Regular cardiac myocyte (primary cell): ENCODE results near the gene CCDC121. TPM values are rescaled to one million over a fixed set of nuclear protein-coding genes. Genes with fewer than 3 reads are reported as not detected.

Experiments used
- total RNA-seq: library from RNA; depleted of rRNA; stranded (reverse); fragments of >200 nt; gene quantifications from 2 replicates; pipeline ENCODE4 v1.2.3, GENCODE V29; 2014

Gene CCDC121, protein sequence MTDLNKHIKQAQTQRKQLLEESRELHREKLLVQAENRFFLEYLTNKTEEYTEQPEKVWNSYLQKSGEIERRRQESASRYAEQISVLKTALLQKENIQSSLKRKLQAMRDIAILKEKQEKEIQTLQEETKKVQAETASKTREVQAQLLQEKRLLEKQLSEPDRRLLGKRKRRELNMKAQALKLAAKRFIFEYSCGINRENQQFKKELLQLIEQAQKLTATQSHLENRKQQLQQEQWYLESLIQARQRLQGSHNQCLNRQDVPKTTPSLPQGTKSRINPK
- 1.1 and 1.5 TPM in 2 replicates for total RNA-seq

DNA sequence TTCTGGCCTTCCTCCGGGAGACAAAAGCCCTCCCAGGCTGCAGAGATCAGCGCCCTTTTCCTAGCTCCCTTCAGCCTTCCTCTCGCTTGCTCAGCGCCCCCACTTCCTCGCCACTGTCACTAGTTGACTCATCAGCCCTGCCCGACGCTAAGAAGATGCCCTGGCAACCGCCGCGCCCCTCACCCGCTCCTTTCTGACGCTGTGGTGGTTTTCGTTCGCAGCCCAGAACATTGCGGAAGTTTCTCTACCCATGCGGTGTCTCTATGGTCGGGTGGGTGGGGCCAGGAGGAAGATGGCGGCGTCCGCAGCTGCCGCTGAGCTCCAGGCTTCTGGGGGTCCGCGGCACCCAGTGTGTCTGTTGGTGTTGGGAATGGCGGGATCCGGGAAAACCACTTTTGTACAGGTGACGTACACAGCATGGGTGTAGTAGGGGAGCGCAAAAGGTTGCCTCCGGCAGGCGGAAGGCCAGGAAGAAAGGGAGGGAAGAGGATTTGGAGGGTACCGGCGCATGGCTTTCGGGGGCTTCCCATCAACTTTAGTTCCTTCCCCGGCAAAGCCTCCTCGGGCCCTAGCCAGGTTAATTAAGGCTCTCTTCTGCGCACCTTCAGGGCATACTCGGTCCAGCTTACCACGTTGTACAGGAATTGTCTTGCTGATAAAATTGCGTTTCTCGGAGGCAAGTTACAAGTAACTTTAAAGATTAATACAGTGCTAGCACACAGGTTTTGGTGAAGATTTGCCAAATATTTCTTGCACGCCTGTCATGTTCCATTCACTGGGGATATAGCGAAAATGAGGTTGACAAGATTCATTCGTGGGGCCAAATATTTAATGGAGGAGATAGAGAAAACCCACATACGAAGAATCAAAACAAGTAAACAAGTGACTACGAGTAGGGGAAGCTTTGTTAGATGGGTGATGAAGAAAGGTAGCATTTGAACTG lies at the start of gene CCDC121, which contains the start of gene GPN1:
TSS of gene CCDC121 (minus strand) at position 246 of the 943 bp plus-strand sequence. CDS start 1,213 bp downstream, outside the sequence.
TSS of gene GPN1 (plus strand) at position 284 of the 943 bp plus-strand sequence. CDS start at position 293, 9 bp downstream.

DNA sequence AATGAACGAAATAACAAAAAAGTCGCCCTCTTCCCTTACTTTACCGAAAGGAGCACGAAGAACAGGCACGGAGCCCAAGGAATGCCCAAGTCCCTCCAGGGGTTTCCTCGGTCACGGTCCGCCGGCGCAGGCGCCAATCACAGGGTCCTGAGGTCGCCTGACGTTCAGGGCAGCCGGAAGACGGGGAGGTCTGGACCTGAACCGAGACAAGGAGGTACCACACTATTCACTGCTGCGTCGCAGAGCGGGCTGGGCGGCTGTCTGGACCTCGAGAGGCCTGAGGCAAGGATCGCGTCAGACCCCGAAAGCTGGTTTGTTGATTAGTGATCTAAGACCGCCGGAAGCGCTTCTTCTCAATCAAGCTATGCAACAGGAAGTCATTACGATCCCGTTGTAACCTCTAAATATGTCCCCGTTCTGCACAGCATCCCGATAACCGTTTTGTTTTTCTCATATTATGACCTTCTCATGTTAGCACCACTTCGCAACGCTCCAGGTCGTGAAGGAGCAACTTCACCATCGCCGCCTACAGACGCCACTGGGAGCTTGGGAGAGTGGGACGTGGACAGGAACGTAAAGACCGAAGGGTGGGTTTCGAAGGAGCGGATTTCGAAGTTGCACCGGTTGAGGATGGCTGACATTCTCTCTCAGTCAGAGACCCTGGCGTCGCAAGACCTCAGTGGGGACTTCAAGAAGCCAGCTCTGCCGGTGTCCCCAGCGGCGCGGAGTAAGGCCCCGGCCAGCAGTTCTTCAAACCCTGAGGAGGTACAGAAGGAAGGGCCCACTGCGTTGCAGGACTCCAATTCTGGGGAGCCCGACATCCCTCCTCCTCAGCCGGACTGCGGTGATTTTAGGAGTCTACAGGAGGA lies 34.7 kb upstream of the CCDC121 start, which contains the start of the genes SLC4A1AP and SUPT7L:
TSS of gene SLC4A1AP (plus strand) at position 605 of the 869 bp plus-strand sequence. CDS start at position 631, 26 bp downstream.
TSS of gene SUPT7L (minus strand) at position 330 of the 869 bp plus-strand sequence. CDS start 1,422 bp downstream, outside the sequence.

DNA sequence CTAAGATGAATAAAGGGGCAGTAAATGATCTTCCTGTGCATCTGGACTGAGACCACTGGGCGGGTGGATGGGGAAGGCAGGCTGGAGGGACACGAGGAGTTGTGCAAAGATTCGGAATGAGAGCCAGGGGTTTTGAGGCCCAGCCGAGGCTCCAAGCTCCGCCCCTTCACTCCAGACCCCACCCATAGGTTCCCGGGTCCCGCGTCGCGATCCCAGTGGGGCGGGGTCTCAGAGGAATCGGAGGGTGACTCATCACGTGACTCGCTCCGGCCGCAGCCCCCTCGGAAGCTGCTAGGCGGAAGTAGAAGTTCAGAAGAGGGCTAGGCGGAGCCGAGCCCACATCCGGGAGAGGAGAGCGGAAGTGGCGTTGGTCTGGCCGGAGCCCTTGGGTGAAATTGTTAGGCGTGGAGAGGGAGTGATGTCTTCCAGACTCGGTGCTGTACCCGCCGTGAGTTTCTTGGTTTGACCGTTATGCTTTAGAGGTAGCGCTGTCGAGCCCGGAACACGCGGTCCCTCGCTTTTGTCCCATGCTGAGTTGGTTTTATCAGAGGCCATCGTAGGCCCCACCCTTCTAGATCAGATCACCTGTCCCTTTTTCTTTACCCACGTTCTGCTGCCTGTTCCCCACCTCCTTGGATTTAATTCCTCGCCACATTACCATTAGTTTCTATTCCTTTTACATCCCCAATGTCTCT lies 46.0 kb downstream of the CCDC121 start, which contains the start of gene ZNF512:
TSS of gene ZNF512 (plus strand) at position 348 of the 695 bp plus-strand sequence. CDS start at position 419, 71 bp downstream.

Other genes starting within 250 kb of the CCDC121 start
- gene ZNF513, start 248.3 kb downstream of the CCDC121 start, total RNA-seq, result 6.8 and 7.1 TPM in 2 replicates
- 59.5 and 167 TPM in 2 replicates for gene PPM1G, start 219.4 kb downstream of the CCDC121 start, total RNA-seq
- gene NRBP1, start 200.4 kb downstream of the CCDC121 start, total RNA-seq, result 100 and 134 TPM in 2 replicates
- not detected in 2 replicates for gene KRTCAP3, start 186.6 kb downstream of the CCDC121 start, total RNA-seq
- 23.6 and 26.8 TPM in 2 replicates for gene IFT172, start 139.3 kb downstream of the CCDC121 start, total RNA-seq
- gene FNDC4, start 133.8 kb downstream of the CCDC121 start, total RNA-seq, result 21.7 and 24.5 TPM in 2 replicates
- 1.1 and 1.9 TPM in 2 replicates for gene GCKR, start 132.2 kb downstream of the CCDC121 start, total RNA-seq
- 21.1 and 30.4 TPM in 2 replicates for gene ZNF512, start 46.0 kb downstream of the CCDC121 start, total RNA-seq
- 30.7 and 60.2 TPM in 2 replicates for gene GPN1, start within 50 bp of the CCDC121 start, total RNA-seq
- gene SUPT7L, start 34.6 kb upstream of the CCDC121 start, total RNA-seq, result 15.3 and 33.3 TPM in 2 replicates
- gene SLC4A1AP, start 34.9 kb upstream of the CCDC121 start, total RNA-seq, result 37.8 and 39.5 TPM in 2 replicates
- gene MRPL33, start 142.7 kb upstream of the CCDC121 start, total RNA-seq, result 67.4 and 89.5 TPM in 2 replicates